ENCODE data around the gene KCNK3. TPM values are rescaled to one million over a fixed set of nuclear protein-coding genes. Genes with fewer than 3 reads are reported as not detected.
A peak's percentile ranks its signal among the peaks of the same experiment; 100 is the strongest.

Gene KCNK3
- total and polyA plus RNA-seq, 11 donors = 0.61 to 12.2 (median 2.1) TPM

DNA sequence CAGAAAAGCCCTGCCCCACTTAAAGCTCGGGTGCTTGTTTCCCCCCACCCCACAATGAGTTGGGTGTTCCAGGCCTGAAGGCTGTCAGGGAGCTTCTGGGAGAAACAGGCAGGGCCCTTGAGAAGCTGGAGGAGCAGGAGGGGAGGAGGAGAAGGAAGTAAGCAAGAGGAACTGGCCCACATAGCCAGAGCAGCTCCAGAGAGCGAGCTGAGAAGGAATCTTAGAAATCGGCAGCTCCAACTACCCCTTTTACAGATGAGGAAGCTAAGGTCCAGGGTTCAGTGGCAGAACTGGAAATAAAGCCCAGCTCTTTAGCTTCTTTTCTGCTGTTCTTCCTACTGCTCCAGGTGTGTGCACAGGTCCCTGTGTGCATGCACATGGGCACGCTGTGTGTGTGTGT is 12.7 kb upstream of the KCNK3 start:
- intact Hi-C loops (cut with DNase I) = no loop called here
- no peak for ATAC-seq
- no peak for DNase-seq
- peaks cover 0 to 7% (median 0%) of the 10 kb centered on the region in 9 donors for H3K27me3 ChIP-seq
- peaks cover 0 to 5% (median 0%) of the 10 kb centered on the region in 12 donors for H3K4me1 ChIP-seq
- WGBS, 4 donors = 68 to 87% (median 78%) methylated on average over 4 of the region's 4 CpGs
- H3K27ac ChIP-seq = no peak overlapping the region
- no peak overlapping the region for H3K4me3 ChIP-seq
- peaks cover 0 to 5% (median 0%) of the 10 kb centered on the region in 12 donors for H3K9me3 ChIP-seq
- TF ChIP-seq, protein P1, sequence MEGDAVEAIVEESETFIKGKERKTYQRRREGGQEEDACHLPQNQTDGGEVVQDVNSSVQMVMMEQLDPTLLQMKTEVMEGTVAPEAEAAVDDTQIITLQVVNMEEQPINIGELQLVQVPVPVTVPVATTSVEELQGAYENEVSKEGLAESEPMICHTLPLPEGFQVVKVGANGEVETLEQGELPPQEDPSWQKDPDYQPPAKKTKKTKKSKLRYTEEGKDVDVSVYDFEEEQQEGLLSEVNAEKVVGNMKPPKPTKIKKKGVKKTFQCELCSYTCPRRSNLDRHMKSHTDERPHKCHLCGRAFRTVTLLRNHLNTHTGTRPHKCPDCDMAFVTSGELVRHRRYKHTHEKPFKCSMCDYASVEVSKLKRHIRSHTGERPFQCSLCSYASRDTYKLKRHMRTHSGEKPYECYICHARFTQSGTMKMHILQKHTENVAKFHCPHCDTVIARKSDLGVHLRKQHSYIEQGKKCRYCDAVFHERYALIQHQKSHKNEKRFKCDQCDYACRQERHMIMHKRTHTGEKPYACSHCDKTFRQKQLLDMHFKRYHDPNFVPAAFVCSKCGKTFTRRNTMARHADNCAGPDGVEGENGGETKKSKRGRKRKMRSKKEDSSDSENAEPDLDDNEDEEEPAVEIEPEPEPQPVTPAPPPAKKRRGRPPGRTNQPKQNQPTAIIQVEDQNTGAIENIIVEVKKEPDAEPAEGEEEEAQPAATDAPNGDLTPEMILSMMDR (IDR thresholded peaks at IDR 0.05) = no peak
- TF ChIP-seq POLR2A (IDR thresholded peaks at IDR 0.05) = no peak
- no peaks in the 10 kb centered on the region for H3K36me3 ChIP-seq

DNA sequence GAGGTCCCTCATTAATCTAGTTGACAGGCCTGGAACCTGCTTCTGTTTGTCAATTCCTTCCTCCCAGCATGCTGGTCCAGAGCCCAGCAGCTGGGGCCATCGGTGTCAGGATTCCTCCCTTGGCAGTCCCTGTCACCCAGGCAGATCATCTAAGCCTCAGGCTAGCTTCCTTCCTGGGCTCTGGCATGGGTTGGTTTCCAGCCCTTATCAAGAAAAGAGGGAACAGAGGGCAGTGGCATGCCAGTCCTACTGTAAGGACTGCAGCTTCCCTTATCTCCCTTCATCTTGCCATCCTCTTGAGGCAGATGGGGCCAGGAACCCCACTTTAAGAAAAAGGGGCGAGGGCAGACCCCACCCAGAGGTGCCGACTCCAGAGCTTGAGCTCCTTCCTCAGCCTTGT is 10.9 kb upstream of the KCNK3 start:
- no peak overlapping the region for H3K4me3 ChIP-seq
- H3K36me3 ChIP-seq = no peaks in the 10 kb centered on the region
- intact Hi-C loops (cut with DNase I) = no loop called here
- TF ChIP-seq POLR2A (IDR thresholded peaks at IDR 0.05) = no peak
- TF ChIP-seq, protein P1 (IDR thresholded peaks at IDR 0.05) = no peak
- DNase-seq (no peak), ATAC-seq (peak in 1 of 4 donors; percentile 6)
- peaks cover 0 to 5% (median 0%) of the 10 kb centered on the region in 12 donors for H3K4me1 ChIP-seq
- H3K27ac ChIP-seq = no peak overlapping the region
- peaks cover 0 to 6% (median 0%) of the 10 kb centered on the region in 9 donors for H3K27me3 ChIP-seq
- H3K9me3 ChIP-seq = peaks cover 0 to 5% (median 0%) of the 10 kb centered on the region in 12 donors
- WGBS, 4 donors = 29 to 80% (median 66%) methylated on average over 1 to 3 of the region's 3 CpGs

DNA sequence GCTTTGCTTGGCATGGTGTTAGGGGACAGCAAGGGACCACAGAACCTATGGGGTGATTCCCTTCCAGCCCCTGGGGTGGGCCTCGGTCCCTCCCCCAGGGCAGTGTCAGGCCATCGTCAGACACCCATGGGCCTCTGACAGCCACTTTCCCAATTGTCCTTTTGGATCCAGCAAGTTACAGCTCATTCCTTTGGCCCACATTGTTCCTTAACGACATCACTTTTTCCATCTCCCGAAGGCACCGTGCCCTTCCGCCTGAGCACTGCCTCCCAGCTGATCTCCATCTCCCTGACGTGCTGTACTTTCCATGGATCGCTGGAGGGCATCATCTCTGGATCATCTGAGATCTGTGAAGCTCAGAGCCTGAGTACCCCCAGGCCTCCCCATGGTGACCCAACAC is 10.4 kb upstream of the KCNK3 start:
- peak in 2 of 4 donors; percentile 30 to 66 for ATAC-seq
- TF ChIP-seq, protein P1 (IDR thresholded peaks at IDR 0.05) = no peak
- no peak for TF ChIP-seq POLR2A (IDR thresholded peaks at IDR 0.05)
- Histone ChIP-seq H3K36me3 (no peaks in the 10 kb centered on the region), H3K4me3 (no peak overlapping the region), H3K27me3 (peaks cover 0 to 6% (median 0%) of the 10 kb centered on the region in 9 donors), H3K9me3 (peaks cover 0 to 5% (median 0%) of the 10 kb centered on the region in 12 donors), H3K27ac (no peak overlapping the region), H3K4me1 (peaks cover 0 to 5% (median 0%) of the 10 kb centered on the region in 12 donors)
- 46 to 51% (median 48%) methylated on average over 8 of the region's 8 CpGs for WGBS, 4 donors
- intact Hi-C loops (cut with DNase I) = no loop called here
- no peak for DNase-seq

DNA sequence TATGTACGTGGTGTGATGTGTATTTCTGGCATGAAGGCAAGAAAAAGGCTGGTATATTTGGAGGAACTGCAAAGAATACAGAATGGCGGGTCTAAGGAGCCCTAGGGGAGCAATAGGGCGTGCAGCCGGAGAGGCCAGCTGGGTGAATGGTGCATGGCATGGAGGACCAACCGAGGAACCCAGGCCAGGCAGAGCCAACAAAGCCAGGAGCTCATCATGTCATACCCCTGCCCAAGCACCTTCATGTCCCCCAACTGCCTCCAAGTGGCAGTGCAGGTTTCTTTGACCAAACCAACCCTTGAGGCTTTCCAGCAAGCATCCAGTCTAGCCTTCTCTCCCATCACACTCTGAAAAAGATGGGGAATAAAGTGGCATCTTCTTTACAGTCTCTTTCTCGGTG is 8.9 kb upstream of the KCNK3 start:
- ATAC-seq (no peak), DNase-seq (no peak)
- Histone ChIP-seq H3K27me3 (peaks cover 0 to 6% (median 0%) of the 10 kb centered on the region in 9 donors), H3K4me3 (no peak overlapping the region), H3K27ac (no peak overlapping the region), H3K36me3 (no peaks in the 10 kb centered on the region), H3K9me3 (no peaks in the 10 kb centered on the region), H3K4me1 (peaks cover 0 to 5% (median 0%) of the 10 kb centered on the region in 12 donors)
- WGBS, 4 donors = 80 to 89% (median 85%) methylated on average over 6 of the region's 6 CpGs
- TF ChIP-seq POLR2A (IDR thresholded peaks at IDR 0.05) = no peak
- TF ChIP-seq, protein P1 (IDR thresholded peaks at IDR 0.05) = no peak
- intact Hi-C loops (cut with DNase I) = no loop called here
